Bronchial epithelial cell (primary cell): ENCODE data around the gene SNAP29. TPM values are rescaled to one million over a fixed set of nuclear protein-coding genes. Genes with fewer than 3 reads are reported as not detected.
"Not testable (repeated sequence)": the region's sequence is repeated elsewhere in the genome, so short reads cannot be mapped to it uniquely, and the experiment has no call there.

ENCODE experiments used
- DNase-seq: peaks from one replicate; pipeline ENCODE4 v3.0.0-alpha.2; 2010; ENCODE audit warnings: low read depth
- FAIRE-seq: peaks from 2 replicates; lab custom pipeline; 2011; peaks lifted over from hg19 to GRCh38; lab: Jason Lieb, UNC
- H3K27me3 ChIP-seq: 2 replicates; pipeline ENCODE4 v1.5.1; 2011; ENCODE audit warnings: low read length; ENCODE audit not compliant: control insufficient read depth, insufficient read depth
- H3K36me3 ChIP-seq: 2 replicates; pipeline ENCODE4 v1.5.1; 2011; ENCODE audit warnings: low read length; ENCODE audit not compliant: control insufficient read depth, insufficient read depth
- H3K4me3 ChIP-seq: 2 replicates; pipeline ENCODE4 v1.5.1; 2011; ENCODE audit warnings: mild to moderate bottlenecking, low read depth, low read length, control low read depth
- CTCF ChIP-seq: IDR thresholded peaks from 2 replicates; pipeline ENCODE4 v1.5.1; 2011; ENCODE audit warnings: mild to moderate bottlenecking, moderate library complexity, low read length, control low read depth, inconsistent platforms; ENCODE audit not compliant: insufficient read depth, severe bottlenecking
- total RNA-seq: library from RNA; depleted of rRNA; stranded (reverse); fragments of >200 nt; gene quantifications from 2 replicates; pipeline ENCODE4 v1.2.1, GENCODE V29; 2014

SNAP29 gene
- total RNA-seq, 1 donor from 2014 or later, result 3.7 TPM

- TF ChIP-seq CTCF, result no peak
- FAIRE-seq (peak; percentile 79), DNase-seq (peak; percentile 100)
- no peak overlapping the region for H3K4me3 ChIP-seq
- no peaks in the 10 kb centered on the region for H3K36me3 ChIP-seq
- no peaks in the 10 kb centered on the region for H3K27me3 ChIP-seq
Observed at GRCh38 chr22:20904008-20904979, 45.5 kb downstream of the SNAP29 start.

- H3K36me3 ChIP-seq, result no peaks in the 10 kb centered on the region
- H3K4me3 ChIP-seq, result no peak overlapping the region
- no peak for TF ChIP-seq CTCF
- no peak for FAIRE-seq
- no peaks in the 10 kb centered on the region for H3K27me3 ChIP-seq
- DNase-seq, result no peak
Observed at GRCh38 chr22:20904980-20905355, 46.2 kb downstream of the SNAP29 start.

GRCh38 chr22:20905415-20906386, 46.9 kb downstream of the SNAP29 start:
- DNase-seq, result peak; percentile 84
- TF ChIP-seq CTCF, result no peak
- Histone ChIP-seq H3K4me3 (no peak overlapping the region), H3K27me3 (no peaks in the 10 kb centered on the region), H3K36me3 (no peaks in the 10 kb centered on the region)
- FAIRE-seq, result peak; percentile 93

GRCh38 chr22:20906387-20906767, 47.6 kb downstream of the SNAP29 start:
- FAIRE-seq (no peak), DNase-seq (no peak)
- TF ChIP-seq CTCF, result no peak
- no peaks in the 10 kb centered on the region for H3K36me3 ChIP-seq
- no peaks in the 10 kb centered on the region for H3K27me3 ChIP-seq
- no peak overlapping the region for H3K4me3 ChIP-seq

- H3K4me3 ChIP-seq, DNase-seq, FAIRE-seq, H3K36me3 ChIP-seq, H3K27me3 ChIP-seq: not testable (repeated sequence)
Observed at GRCh38 chr22:20908717-20909116, 49.9 kb downstream of the SNAP29 start.
